ENCODE measurements around the gene ASCC3.

DNA sequence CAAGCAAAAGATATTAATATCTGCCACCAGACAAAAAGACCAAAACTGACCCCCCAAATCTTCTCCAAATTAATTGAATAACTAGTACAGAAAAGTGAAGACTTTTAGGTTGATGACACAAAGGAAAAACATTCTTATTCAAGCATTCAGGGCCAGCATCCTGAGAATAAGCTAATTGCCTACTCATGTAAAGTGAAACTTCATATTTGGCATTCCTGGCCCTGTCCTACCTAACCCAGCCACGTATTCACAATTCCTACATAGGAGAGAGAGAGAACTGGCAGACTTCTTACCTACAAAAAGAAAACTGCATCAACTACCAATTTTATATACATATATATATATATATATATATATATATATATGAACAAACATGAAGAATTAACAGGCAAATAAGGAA lies 4.9 kb upstream of the ASCC3 start:
- no peak for TF ChIP-seq CTCF (IDR thresholded peaks at IDR 0.05)
- no peak for TF ChIP-seq EP300 (IDR thresholded peaks at IDR 0.05)
- TF ChIP-seq POLR2A (IDR thresholded peaks at IDR 0.05): no peak
